ENCODE results near the gene PYROXD2.
"Not testable (repeated sequence)": the region's sequence is repeated elsewhere in the genome, so short reads cannot be mapped to it uniquely, and the experiment has no call there.

The PYROXD2 gene

GRCh38 chr10:98389398-98389797 is 25.6 kb downstream of the PYROXD2 start:
- no peak for DNase-seq

- DNase-seq: no peak
These were observed 26.8 kb downstream of the PYROXD2 start for GRCh38 chr10:98388101-98388655.

GRCh38 chr10:98384531-98385133 is 30.4 kb downstream of the PYROXD2 start:
- no peak for DNase-seq

- DNase-seq: no peak
These were observed 31.1 kb downstream of the PYROXD2 start for GRCh38 chr10:98383869-98384268.

- not testable (repeated sequence) for DNase-seq
These were observed 31.8 kb downstream of the PYROXD2 start for GRCh38 chr10:98383134-98383667.

- DNase-seq: no peak
These were observed 32.3 kb downstream of the PYROXD2 start for GRCh38 chr10:98382691-98383101.

- DNase-seq: no peak
These were observed 34.3 kb downstream of the PYROXD2 start for GRCh38 chr10:98380493-98381339.

- no peak for DNase-seq
These were observed 36.3 kb downstream of the PYROXD2 start for GRCh38 chr10:98378722-98379121.

GRCh38 chr10:98377536-98377935 is 37.4 kb downstream of the PYROXD2 start:
- DNase-seq: no peak

- no peak for DNase-seq
These were observed 38.0 kb downstream of the PYROXD2 start for GRCh38 chr10:98377001-98377400.

- DNase-seq: no peak
These were observed 38.5 kb downstream of the PYROXD2 start for GRCh38 chr10:98376485-98376884.

- no peak for DNase-seq
These were observed 40.6 kb downstream of the PYROXD2 start for GRCh38 chr10:98374217-98374985.

GRCh38 chr10:98373260-98374040 is 41.5 kb downstream of the PYROXD2 start:
- DNase-seq: no peak

- DNase-seq: no peak
These were observed 43.9 kb downstream of the PYROXD2 start for GRCh38 chr10:98370831-98371820.

GRCh38 chr10:98369801-98370200 is 45.2 kb downstream of the PYROXD2 start:
- no peak for DNase-seq

GRCh38 chr10:98368644-98369043 is 46.3 kb downstream of the PYROXD2 start:
- DNase-seq: no peak

GRCh38 chr10:98367604-98368451 is 47.2 kb downstream of the PYROXD2 start:
- no peak for DNase-seq

- DNase-seq: no peak
These were observed 48.9 kb downstream of the PYROXD2 start for GRCh38 chr10:98366062-98366530.

GRCh38 chr10:98365406-98366061 is 49.4 kb downstream of the PYROXD2 start:
- DNase-seq: no peak

All from activated effector memory CD4-positive, alpha-beta T cell treated with Interleukin-2 at 50 U/mL for 16 hours (primary cell).